ENCODE data around the gene KHK.

KHK gene

DNA sequence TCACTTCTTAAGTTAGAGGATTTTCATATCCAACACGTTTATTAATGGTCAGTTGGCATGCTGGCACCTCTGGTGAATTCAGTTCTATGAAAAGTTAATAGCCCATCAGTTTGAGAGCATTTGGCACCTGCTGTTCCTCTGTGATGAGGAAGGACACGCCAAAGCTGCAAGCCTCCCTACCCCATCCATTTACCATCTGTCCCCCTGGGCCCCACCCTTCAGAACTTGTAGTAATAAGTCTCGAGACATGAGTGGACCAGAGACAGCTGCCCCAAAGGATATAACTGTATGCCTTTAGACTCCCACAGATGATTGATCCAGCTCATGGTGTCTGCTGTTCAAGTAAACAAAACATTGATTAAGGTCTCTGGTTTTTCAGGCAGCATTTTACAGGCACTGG lies 21.4 kb upstream of the KHK start:
- Histone ChIP-seq H3K9me3 (ENCODE audit: control insufficient read depth, low read length) (no peaks in the 10 kb centered on the region), H3K36me3 (ENCODE audit: control insufficient read depth, insufficient read depth, low read length) (peaks cover 90% of the 10 kb centered on the region), H3K4me1 (ENCODE audit: control insufficient read depth, insufficient read depth, low read length, poor library complexity, severe bottlenecking) (peaks cover 9% of the 10 kb centered on the region), H3K4me3 (ENCODE audit: extremely low read depth, insufficient read depth, low read length, poor library complexity, severe bottlenecking) (no peak overlapping the region), H3K27ac (ENCODE audit: low read depth, low read length, severe bottlenecking) (no peak overlapping the region)
- 100% methylated on average over 1 of the region's 3 CpGs for WGBS, 2 experiments (ENCODE audit: insufficient coverage in 2 of 2)

DNA sequence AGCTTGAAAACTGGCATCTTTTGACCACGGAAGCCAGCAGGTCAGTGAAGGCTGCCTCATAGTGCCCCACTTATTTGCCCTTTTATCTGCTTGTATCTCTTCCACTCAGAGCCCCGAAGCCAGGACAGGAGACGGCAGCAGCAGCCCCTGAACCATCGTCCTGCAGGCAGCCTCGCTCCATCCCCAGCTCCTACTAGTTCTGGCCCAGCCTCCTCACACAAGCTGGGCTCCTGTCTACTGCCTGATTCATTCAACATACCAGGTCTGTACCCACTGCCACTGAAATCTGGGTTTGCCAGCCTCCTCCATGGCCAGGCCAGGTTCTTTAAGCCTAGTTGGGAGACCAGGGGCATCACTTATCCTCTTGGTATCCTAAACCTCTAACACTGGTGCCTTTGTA lies 19.2 kb upstream of the KHK start:
- no peaks in the 10 kb centered on the region for H3K9me3 ChIP-seq (ENCODE audit: control insufficient read depth, low read length)
- WGBS, 2 experiments (ENCODE audit: insufficient coverage in 2 of 2): 92 to 98% methylated on average over 5 of the region's 5 CpGs
- H3K36me3 ChIP-seq (ENCODE audit: control insufficient read depth, insufficient read depth, low read length): peaks cover 77% of the 10 kb centered on the region
- no peak overlapping the region for H3K27ac ChIP-seq (ENCODE audit: low read depth, low read length, severe bottlenecking)
- H3K4me1 ChIP-seq (ENCODE audit: control insufficient read depth, insufficient read depth, low read length, poor library complexity, severe bottlenecking): peaks cover 13% of the 10 kb centered on the region
- H3K4me3 ChIP-seq (ENCODE audit: extremely low read depth, insufficient read depth, low read length, poor library complexity, severe bottlenecking): no peak overlapping the region

- WGBS, 2 experiments (ENCODE audit: insufficient coverage in 2 of 2): 85 to 94% methylated on average over 6 of the region's 6 CpGs
- no peaks in the 10 kb centered on the region for H3K9me3 ChIP-seq (ENCODE audit: control insufficient read depth, low read length)
- H3K4me1 ChIP-seq (ENCODE audit: control insufficient read depth, insufficient read depth, low read length, poor library complexity, severe bottlenecking): peaks cover 16% of the 10 kb centered on the region
- H3K4me3 ChIP-seq (ENCODE audit: extremely low read depth, insufficient read depth, low read length, poor library complexity, severe bottlenecking): peak overlapping the region; percentile 98
- H3K27ac ChIP-seq (ENCODE audit: low read depth, low read length, severe bottlenecking): no peak overlapping the region
- H3K36me3 ChIP-seq (ENCODE audit: control insufficient read depth, insufficient read depth, low read length): peaks cover 61% of the 10 kb centered on the region
Measured at GRCh38 chr2:27069436-27069835, 17.1 kb upstream of the KHK start.

- peaks cover 56% of the 10 kb centered on the region for H3K36me3 ChIP-seq (ENCODE audit: control insufficient read depth, insufficient read depth, low read length)
- H3K4me1 ChIP-seq (ENCODE audit: control insufficient read depth, insufficient read depth, low read length, poor library complexity, severe bottlenecking): peaks cover 16% of the 10 kb centered on the region
- 94% methylated on average over 3 to 7 of the region's 8 CpGs for WGBS, 2 experiments (ENCODE audit: insufficient coverage in 2 of 2)
- no peak overlapping the region for H3K27ac ChIP-seq (ENCODE audit: low read depth, low read length, severe bottlenecking)
- no peaks in the 10 kb centered on the region for H3K9me3 ChIP-seq (ENCODE audit: control insufficient read depth, low read length)
- peak overlapping the region; percentile 98 for H3K4me3 ChIP-seq (ENCODE audit: extremely low read depth, insufficient read depth, low read length, poor library complexity, severe bottlenecking)
Measured at GRCh38 chr2:27069961-27070618, 16.5 kb upstream of the KHK start.

DNA sequence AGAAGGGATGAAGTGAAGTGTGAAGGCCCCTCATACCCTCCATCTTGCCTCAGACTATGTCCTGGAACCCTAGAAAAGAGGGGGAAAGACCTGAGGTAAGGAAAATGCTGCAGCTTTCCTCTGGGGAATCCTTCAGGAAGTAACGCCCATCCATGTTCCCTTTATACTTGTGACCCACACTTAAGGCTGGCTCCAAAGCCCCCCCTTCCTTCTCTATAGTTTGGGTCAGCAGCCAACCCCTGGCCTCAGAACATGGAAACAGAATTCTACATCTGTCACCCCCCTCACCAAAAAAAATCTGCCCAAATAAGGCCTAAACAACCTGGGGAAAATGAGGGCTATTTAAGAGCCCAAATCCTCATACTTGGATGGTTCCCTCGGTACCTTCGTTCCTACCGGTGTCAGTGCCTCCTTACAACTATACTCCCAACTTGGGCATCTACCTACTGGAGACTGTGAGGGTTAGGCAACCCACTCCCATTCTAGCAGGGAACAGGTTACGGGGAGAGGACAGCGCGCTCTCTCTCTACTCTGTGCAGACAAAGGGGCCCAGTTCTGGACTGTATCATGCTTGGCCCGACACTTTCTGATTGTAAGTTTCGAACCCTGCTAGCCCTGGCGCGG lies 15.8 kb upstream of the KHK start:
- 10 to 11% methylated on average over 11 of the region's 11 CpGs for WGBS, 2 experiments (ENCODE audit: insufficient coverage in 2 of 2)

GRCh38 chr2:27071277-27071989 lies 15.1 kb upstream of the KHK start, which contains the start of gene OST4:
Gene OST4 (minus strand): TSS chr2:27071654.
- Histone ChIP-seq H3K4me3 (ENCODE audit: extremely low read depth, insufficient read depth, low read length, poor library complexity, severe bottlenecking) (peak within 1 kb of the TSS; percentile 98), H3K27ac (ENCODE audit: low read depth, low read length, severe bottlenecking) (peak within 1 kb of the TSS; percentile 90), H3K4me1 (ENCODE audit: control insufficient read depth, insufficient read depth, low read length, poor library complexity, severe bottlenecking) (peaks cover 16% of the 10 kb centered on the region), H3K9me3 (ENCODE audit: control insufficient read depth, low read length) (no peaks in the 10 kb centered on the region), H3K36me3 (ENCODE audit: control insufficient read depth, insufficient read depth, low read length) (peaks cover 42% of the 10 kb centered on the region)
- WGBS, 2 experiments (ENCODE audit: insufficient coverage in 2 of 2): 0% methylated on average over 53 to 82 of the region's 86 CpGs

More for the DNA sequence above, 15.8 kb upstream of the KHK start:
- peak overlapping the region; percentile 98 for H3K4me3 ChIP-seq (ENCODE audit: extremely low read depth, insufficient read depth, low read length, poor library complexity, severe bottlenecking)
- peaks cover 16% of the 10 kb centered on the region for H3K4me1 ChIP-seq (ENCODE audit: control insufficient read depth, insufficient read depth, low read length, poor library complexity, severe bottlenecking)
- H3K36me3 ChIP-seq (ENCODE audit: control insufficient read depth, insufficient read depth, low read length): peaks cover 49% of the 10 kb centered on the region
- H3K27ac ChIP-seq (ENCODE audit: low read depth, low read length, severe bottlenecking): peak overlapping the region; percentile 83
- no peaks in the 10 kb centered on the region for H3K9me3 ChIP-seq (ENCODE audit: control insufficient read depth, low read length)

- WGBS, 2 experiments (ENCODE audit: insufficient coverage in 2 of 2): 3 to 9% methylated on average over 10 to 13 of the region's 34 CpGs
- H3K4me1 ChIP-seq (ENCODE audit: control insufficient read depth, insufficient read depth, low read length, poor library complexity, severe bottlenecking): peaks cover 16% of the 10 kb centered on the region
Measured at GRCh38 chr2:27071990-27072830, 14.4 kb upstream of the KHK start.

DNA sequence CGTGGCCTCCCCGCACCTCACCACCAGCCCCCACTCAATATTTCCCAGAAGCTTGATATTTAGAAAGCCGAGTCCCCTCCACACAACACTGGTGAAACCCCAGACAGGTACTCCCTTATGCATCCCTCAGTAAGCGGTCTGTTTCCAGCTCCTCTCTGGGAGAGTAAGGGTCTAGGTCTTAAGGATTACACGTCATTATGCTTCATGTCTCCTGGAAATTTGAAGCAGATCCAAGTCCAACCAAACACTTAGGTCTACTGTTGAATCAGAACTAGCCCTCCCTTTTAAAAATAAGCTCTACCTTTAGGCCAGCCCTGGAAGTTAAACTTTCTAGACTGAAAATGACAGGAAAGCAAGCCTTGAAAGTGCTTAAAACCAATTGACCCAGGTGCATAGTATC lies 13.7 kb upstream of the KHK start:
- peaks cover 16% of the 10 kb centered on the region for H3K4me1 ChIP-seq (ENCODE audit: control insufficient read depth, insufficient read depth, low read length, poor library complexity, severe bottlenecking)
- H3K9me3 ChIP-seq (ENCODE audit: control insufficient read depth, low read length): no peaks in the 10 kb centered on the region
- H3K4me3 ChIP-seq (ENCODE audit: extremely low read depth, insufficient read depth, low read length, poor library complexity, severe bottlenecking): peak overlapping the region; percentile 98
- H3K27ac ChIP-seq (ENCODE audit: low read depth, low read length, severe bottlenecking): peak overlapping the region; percentile 90
- 59 to 75% methylated on average over 2 to 3 of the region's 5 CpGs for WGBS, 2 experiments (ENCODE audit: insufficient coverage in 2 of 2)
- H3K36me3 ChIP-seq (ENCODE audit: control insufficient read depth, insufficient read depth, low read length): peaks cover 29% of the 10 kb centered on the region

More at GRCh38 chr2:27071990-27072830, 14.4 kb upstream of the KHK start:
- Histone ChIP-seq H3K27ac (ENCODE audit: low read depth, low read length, severe bottlenecking) (peak overlapping the region; percentile 90), H3K36me3 (ENCODE audit: control insufficient read depth, insufficient read depth, low read length) (peaks cover 36% of the 10 kb centered on the region), H3K9me3 (ENCODE audit: control insufficient read depth, low read length) (no peaks in the 10 kb centered on the region), H3K4me3 (ENCODE audit: extremely low read depth, insufficient read depth, low read length, poor library complexity, severe bottlenecking) (peak overlapping the region; percentile 98)

GRCh38 chr2:27073782-27074181 lies 12.8 kb upstream of the KHK start:
- Histone ChIP-seq H3K27ac (ENCODE audit: low read depth, low read length, severe bottlenecking) (no peak overlapping the region), H3K4me1 (ENCODE audit: control insufficient read depth, insufficient read depth, low read length, poor library complexity, severe bottlenecking) (peaks cover 16% of the 10 kb centered on the region), H3K36me3 (ENCODE audit: control insufficient read depth, insufficient read depth, low read length) (peaks cover 20% of the 10 kb centered on the region), H3K4me3 (ENCODE audit: extremely low read depth, insufficient read depth, low read length, poor library complexity, severe bottlenecking) (no peak overlapping the region), H3K9me3 (ENCODE audit: control insufficient read depth, low read length) (no peaks in the 10 kb centered on the region)
- WGBS, 2 experiments (ENCODE audit: insufficient coverage in 2 of 2): 83 to 95% methylated on average over 2 of the region's 2 CpGs
